GM15510 (cell line): ENCODE data around the gene PBX1.

Source experiments
- POLR2A ChIP-seq: IDR thresholded peaks from 3 replicates; pipeline ENCODE4 v1.6.1; 2011; ENCODE audit warnings: borderline replicate concordance; ENCODE audit not compliant: insufficient read length; ENCODE audit errors: extremely low read depth

Gene PBX1

DNA sequence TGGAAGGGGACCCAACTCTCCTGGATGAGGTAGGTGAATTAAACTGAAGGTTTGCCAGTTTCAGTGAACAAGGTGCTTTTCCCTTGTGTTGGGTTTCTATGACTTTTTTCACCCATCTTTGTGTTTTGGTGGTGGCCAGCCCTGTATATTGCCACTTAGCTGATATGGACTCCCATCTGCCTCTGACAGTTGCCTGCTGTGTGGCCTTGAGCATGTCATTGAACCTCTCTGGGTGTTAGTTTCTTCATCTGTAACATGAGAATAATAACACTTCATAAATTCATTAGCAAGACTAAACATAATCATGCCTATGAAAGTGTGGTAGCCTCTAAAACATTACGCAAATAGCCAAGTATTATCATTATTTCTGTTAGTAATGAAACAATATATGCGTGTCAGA lies 141.7 kb downstream of the PBX1 start:
- TF ChIP-seq POLR2A: no peak

DNA sequence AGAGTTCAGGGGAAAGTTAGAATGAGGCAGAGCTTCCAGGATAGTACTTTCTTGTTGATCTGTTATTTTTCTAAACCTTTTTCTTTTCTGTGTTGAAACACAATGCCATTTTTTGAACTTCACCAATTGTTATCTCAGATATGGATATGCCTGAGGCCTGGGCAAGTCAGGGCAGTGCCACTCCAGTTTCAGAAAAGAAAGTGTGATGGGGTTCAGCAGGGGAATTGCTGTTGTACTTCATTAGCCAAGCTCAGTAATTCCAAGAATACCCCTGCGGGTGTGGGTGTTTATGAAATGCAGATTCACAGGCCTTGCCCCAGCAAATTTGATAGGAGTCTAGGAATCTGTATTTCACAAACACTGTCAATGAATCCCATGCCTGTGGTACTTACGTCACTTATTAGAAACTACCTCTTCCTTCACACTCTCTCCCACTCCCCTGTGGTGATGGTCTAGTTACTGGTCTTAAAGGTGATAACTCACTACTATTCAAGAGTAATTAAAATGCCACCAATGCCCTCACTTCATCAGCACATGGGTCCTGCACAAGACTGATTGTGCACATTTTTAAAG lies 142.3 kb downstream of the PBX1 start:
- no peak for TF ChIP-seq POLR2A

DNA sequence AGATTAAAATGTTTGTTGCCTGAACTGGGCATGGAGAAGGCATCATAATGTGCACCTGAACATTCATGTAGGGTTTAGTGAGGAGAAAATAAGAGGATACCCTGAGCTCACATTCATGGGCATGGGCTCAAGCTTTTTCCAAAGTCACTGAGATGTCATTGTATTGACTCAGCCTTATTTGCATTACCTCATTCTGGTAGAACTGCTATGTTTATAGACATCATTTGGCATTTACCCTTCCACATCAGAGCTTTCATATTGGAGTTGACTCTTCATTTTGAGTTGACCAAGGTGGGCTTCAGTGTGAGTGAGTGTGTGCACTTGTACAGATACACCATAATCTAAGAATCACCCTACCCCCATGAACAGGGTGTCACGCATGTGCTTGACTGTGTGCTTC lies 143.2 kb downstream of the PBX1 start:
- no peak for TF ChIP-seq POLR2A

DNA sequence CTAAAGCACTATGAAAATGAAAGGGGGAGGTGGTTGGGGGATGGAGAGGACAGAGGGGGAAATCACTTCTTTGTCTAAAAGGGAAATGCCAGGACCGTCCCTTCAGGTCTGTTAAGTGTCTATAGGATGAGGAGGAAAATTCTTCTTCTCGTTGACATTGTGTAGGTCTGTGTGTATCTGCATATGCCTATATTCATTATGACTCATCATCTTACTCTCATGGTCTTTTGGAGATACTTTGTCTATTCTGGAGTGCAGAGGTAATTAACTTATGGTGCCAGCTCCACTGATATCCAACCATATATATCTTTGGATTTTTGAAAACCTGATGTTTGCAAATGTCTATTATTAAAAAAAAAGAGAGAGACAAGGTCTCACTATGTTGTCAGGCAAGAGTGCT lies 143.7 kb downstream of the PBX1 start:
- TF ChIP-seq POLR2A: no peak

DNA sequence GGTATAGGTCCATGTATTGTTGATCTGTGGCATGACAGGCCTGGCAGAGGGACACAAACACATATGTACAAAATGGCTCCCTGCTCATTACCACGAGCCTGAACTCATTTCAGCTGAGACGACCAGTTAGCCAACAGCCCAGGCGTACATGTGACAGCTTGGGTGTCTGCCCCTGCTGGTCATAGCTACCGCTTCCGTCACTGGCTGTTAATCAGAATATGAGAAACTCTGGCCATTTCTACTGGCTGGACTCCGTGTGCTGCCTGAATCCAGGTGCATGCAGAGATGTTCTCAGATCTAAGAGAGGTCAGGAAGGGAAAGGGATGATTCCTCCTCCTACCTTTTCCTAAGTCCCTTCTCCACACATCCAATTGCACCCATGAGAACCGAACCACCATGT lies 144.5 kb downstream of the PBX1 start:
- TF ChIP-seq POLR2A: no peak

DNA sequence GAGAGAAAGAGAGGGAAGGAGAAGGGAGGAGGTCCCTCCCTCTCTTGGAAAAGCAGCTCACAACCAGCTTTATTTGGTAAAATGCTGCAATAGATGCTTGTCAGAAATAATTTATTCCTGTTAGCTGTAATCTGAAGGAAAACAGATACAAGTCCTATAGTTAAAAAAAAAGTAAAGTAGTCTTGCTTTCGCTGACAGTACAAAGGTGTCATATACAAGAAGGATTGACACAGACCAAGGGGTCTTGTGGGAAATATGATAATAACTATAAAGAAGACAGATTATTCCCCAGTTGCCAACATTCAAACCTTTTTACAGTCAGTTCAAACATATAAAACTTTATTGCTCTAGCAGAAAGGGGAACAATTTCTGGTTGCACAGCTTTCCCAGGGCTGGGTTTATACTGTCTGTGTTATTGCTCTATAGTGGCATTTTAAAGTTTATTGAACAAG lies 145.0 kb downstream of the PBX1 start:
- TF ChIP-seq POLR2A: no peak

DNA sequence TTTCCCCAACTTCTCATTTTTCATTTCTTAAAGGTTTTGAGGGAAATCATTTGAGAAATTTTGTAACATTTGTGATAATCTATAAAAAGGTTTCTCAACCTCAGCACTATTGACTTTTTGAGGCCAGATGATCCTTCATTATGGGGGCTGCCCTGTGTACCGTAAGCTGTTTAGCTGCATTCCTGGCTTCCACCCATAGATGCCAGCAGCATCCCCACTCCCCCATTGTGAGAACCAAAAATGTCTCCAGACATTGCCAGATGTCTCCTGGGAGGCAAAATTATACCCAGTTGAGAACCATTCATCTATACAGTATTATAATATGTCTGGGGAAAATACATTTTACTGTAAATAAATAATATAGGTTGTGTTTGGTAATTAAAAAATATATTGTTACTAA lies 146.0 kb downstream of the PBX1 start:
- TF ChIP-seq POLR2A: no peak

DNA sequence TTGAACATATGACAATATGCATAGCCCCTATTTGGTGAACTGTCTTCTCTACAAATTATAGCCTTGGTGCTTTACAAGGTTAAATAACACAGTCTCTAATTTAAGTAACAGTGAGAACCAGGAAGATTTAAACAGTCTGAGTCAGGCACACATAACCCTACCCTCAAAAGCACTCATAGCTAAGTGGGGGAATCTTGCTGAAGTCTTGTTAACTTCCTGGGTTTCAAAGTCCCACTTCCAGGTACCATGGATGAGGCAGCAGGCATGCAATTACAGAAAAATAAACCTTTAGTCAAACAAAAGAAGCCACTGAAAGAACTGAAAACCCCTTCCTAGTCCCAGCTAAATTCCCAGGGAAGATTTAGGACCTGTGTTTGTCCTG lies 147.6 kb downstream of the PBX1 start:
- TF ChIP-seq POLR2A: no peak

DNA sequence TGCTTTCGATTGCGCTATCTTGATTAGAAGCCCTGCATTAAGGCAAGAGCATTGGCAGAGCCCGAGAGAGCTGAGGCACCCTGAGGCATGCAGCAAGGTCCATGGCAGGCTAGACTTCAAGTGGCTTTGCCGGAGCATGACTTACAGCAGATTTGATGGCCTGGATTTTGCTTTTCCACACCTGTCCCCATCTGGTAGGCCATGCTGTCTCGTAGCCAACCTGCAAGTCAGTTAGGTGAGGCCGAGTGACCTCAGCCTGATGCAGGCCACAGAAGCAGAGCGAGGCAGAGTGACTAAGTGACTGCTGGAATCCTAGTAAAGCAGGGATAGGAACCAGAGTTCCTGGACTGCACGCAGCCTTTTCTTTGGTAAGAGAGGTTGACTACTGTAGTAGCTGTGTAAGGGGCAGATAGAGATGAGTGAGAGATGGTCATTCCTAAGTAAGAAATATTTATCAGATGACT lies 148.9 kb downstream of the PBX1 start:
- TF ChIP-seq POLR2A: no peak

DNA sequence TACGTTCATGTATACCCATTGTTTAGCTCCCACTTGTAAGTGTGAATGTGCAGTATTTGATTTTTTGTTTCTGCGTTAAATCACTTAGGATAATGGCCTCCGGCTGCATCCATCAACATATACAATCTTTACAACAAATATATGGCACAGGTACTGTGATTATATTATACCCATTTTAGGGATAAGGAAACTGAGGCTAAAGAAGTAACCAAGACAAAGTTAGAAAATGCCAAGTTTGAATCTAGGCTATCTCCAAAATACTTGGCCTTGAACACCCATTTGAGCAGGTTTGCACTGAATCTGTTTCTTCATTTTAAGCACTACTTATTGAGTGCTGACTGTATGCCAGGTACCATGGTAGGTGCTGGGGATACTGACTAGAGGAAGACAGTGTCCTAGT lies 149.6 kb downstream of the PBX1 start:
- TF ChIP-seq POLR2A: no peak

DNA sequence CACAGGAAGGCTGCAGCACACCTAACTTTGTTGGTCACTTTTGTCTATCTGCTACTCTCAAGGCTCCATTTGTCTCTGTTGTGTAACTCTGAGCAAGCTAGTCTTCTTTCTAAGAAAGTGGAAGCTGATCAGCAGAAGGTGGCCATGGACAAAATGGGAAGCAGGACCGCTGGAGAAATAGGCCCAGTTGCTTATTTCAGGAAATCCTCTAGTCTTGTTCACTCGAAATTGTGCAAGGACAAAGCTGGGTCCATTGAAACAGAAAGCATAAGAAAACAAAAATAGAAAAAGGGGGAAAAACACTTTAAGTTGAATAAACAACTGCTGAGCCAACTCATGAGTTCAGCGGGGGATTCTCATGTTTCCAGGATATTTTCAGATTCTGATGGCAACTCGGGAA lies 150.1 kb downstream of the PBX1 start:
- TF ChIP-seq POLR2A: no peak

DNA sequence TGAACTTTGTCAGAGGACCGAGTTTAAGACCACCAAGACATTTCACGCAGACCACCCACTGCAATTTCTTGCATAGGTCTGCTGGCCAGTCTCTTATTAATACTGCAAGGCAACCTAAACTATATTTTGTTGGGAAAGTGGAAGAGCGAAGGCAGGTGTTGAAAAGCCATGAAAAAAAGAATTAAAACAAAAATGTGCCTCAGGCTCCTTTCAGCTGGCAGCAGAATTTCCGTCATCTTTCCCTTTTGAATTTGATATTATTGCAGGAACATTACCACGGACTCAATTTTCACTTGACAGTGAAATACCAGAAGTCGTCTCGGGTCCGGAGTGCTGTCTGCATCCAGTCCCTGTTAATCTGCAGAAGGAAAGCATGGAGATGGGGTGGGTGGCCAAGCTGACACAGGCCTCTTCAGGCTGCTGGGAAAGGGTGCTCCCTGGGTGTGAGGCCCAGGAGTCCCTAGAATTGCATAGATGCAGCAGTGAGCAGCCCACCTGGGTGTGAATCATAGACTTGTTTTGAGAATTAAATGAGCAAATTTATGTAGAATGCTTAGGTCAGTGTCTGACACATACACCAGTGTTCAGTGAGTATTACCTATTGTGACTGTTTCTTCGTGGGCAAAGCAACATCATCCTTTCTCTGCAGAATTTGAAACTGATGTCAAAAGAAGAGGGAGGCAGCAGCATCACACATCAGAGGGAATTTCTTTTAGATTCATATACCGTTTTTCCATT lies 150.7 kb downstream of the PBX1 start:
- TF ChIP-seq POLR2A: no peak

DNA sequence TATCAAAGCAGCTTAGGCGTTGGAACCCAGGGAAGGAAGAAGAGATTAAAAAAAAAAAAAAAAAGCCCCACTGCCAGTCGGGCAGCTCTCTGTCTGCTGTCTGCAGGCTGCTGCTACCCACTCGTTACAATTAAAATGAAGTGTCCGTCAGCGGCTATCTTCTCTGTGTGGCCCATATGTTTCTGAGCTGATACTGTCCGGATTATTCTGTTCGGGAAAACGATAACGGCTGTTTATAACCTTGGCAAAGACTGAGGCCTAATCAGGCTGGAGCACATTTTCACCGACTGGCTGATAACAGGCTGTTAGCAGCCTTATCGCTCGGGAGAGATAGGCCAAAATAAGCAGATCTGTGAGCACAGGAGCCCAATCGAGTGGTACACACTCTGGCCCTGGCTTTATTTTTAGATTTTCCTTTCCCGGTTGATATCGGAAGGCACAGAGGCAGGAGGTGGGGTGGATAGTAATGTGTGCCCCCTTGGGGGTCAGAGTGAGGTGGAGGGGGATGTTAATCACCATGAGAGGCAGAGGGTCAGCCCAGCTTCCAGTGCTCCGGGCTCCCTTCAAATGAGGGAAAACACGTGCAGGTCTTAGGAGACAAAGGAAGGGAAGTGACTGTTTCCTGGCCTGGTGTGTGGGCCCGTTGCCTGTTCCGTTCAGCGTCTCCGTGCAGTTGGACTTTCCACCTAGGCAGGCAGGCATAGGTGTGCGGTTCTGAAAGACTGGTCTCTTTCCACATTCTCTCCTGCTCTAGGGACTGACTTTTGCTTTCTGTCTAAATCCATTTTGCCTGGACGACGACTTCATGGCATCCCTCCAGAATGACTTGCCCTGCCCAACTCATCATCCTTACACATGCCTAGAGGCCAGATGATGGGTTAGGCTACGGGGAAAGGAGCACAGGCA lies 153.4 kb downstream of the PBX1 start:
- TF ChIP-seq POLR2A: no peak

DNA sequence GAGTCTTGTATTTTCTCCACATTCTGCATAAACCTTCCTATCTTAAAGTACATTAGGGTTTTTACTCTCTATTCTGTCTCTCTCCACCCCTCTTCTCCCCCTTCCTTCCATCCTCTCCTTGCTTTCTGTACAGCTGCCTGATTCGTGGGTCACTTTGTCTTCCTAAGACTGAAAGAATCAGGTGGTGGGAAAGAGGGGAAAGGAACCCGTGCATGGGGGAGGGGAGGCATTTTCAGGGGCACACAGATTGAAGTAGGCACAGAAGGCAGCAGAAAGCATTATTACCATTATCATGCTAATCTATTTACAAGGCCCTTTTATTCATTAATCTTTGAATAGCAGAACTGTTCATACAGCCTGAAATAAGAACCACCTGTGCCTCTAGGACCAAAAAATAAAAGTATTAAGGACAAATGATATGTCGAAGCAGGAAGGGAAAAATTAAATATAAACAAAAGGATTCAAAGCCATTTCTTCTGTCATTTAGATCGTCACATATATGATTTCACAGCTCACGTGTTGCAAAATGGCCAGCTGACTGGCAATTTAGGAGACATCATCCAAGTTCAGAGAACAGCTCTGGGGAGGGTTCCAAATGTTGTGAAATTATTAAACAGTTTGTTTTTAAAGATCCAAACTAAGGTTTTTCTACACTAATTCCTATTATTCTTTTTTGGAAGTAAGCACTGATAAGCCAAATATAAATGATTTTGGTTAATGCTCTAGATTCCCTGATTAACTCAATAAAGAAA lies 154.6 kb downstream of the PBX1 start:
- no peak for TF ChIP-seq POLR2A
